ENCODE measurements around the gene P2RY12.

P2RY12 gene

GRCh38 chr3:151384741-151385174 is at the start of gene P2RY12:
Gene P2RY12, minus strand, starts transcription at chr3:151384753. Its CDS starts 45,908 bp downstream, at chr3:151338845.
- no peak for DNase-seq

GRCh38 chr3:151432616-151433372 is 48.2 kb upstream of the P2RY12 start:
- no peak for DNase-seq

- DNase-seq, result no peak
Observed at GRCh38 chr3:151431940-151432339, 47.4 kb upstream of the P2RY12 start.

- DNase-seq, result no peak
Observed at GRCh38 chr3:151430821-151431484, 46.4 kb upstream of the P2RY12 start.

GRCh38 chr3:151428386-151428785 is 43.8 kb upstream of the P2RY12 start:
- DNase-seq, result no peak

GRCh38 chr3:151426341-151426657 is 41.7 kb upstream of the P2RY12 start:
- DNase-seq, result no peak

- peak in 1 of 2 experiments; percentile 14 for DNase-seq
Observed at GRCh38 chr3:151425627-151426340, 41.2 kb upstream of the P2RY12 start.

- DNase-seq, result no peak
Observed at GRCh38 chr3:151423091-151423490, 38.5 kb upstream of the P2RY12 start.

- DNase-seq, result no peak
Observed at GRCh38 chr3:151421938-151422337, 37.4 kb upstream of the P2RY12 start.

GRCh38 chr3:151419806-151420205 is 35.3 kb upstream of the P2RY12 start:
- no peak for DNase-seq

GRCh38 chr3:151415289-151415688 is 30.7 kb upstream of the P2RY12 start:
- DNase-seq, result no peak

- DNase-seq, result no peak
Observed at GRCh38 chr3:151412989-151413388, 28.4 kb upstream of the P2RY12 start.

- no peak for DNase-seq
Observed at GRCh38 chr3:151410891-151411559, 26.5 kb upstream of the P2RY12 start.

- DNase-seq, result no peak
Observed at GRCh38 chr3:151407928-151408327, 23.4 kb upstream of the P2RY12 start.

- DNase-seq, result no peak
Observed at GRCh38 chr3:151404316-151404715, 19.8 kb upstream of the P2RY12 start.

- no peak for DNase-seq
Observed at GRCh38 chr3:151403246-151403645, 18.7 kb upstream of the P2RY12 start.

- DNase-seq, result no peak
Observed at GRCh38 chr3:151402349-151402748, 17.8 kb upstream of the P2RY12 start.

GRCh38 chr3:151400341-151400740 is 15.8 kb upstream of the P2RY12 start:
- no peak for DNase-seq

- no peak for DNase-seq
Observed at GRCh38 chr3:151398895-151399294, 14.3 kb upstream of the P2RY12 start.

- DNase-seq, result no peak
Observed at GRCh38 chr3:151395806-151396205, 11.3 kb upstream of the P2RY12 start.

GRCh38 chr3:151394611-151395010 is 10.1 kb upstream of the P2RY12 start:
- no peak for DNase-seq

- DNase-seq, result no peak
Observed at GRCh38 chr3:151393941-151394340, 9.4 kb upstream of the P2RY12 start.

GRCh38 chr3:151393146-151393830 is 8.7 kb upstream of the P2RY12 start:
- no peak for DNase-seq

Measured in SW 1271 (cell line).